ENCODE results near the gene CIBAR2. TPM values are rescaled to one million over a fixed set of nuclear protein-coding genes. Genes with fewer than 3 reads are reported as not detected.

CIBAR2 gene
- total and polyA plus RNA-seq, 2 experiments from 2014 or later: not detected

GRCh38 chr16:85072076-85072860, 40.0 kb downstream of the CIBAR2 start:
- Histone ChIP-seq H3K4me3 (no peak overlapping the region), H2AFZ (no peak overlapping the region), H3K36me3 (ENCODE audit: insufficient read depth) (no peaks in the 10 kb centered on the region), H3F3A (replicated peaks; ENCODE audit: low read depth) (no peaks in the 10 kb centered on the region), H3K4me2 (no peak overlapping the region), H3K79me2 (replicated peaks; ENCODE audit: insufficient read depth) (no peaks in the 10 kb centered on the region), H3K4me1 (ENCODE audit: insufficient read depth) (no peaks in the 10 kb centered on the region; the same call in 1 of the 2 replicates), H3K27ac (ENCODE audit: low read depth) (no peak overlapping the region), H4K20me1 (replicated peaks; ENCODE audit: insufficient read depth) (no peaks in the 10 kb centered on the region), H3K27me3 (ENCODE audit: insufficient read depth) (no peaks in the 10 kb centered on the region), H3K9me2 (ENCODE audit: insufficient read depth) (no peaks in the 10 kb centered on the region)
- TF ChIP-seq NANOG (IDR thresholded peaks at IDR 0.05; ENCODE audit: borderline replicate concordance): no peak
- TF ChIP-seq CREB1 (CRISPR knock-in tag; IDR thresholded peaks at IDR 0.05; ENCODE audit: low read depth): no peak
- TF ChIP-seq JUNB (IDR thresholded peaks at IDR 0.05; ENCODE audit: unreplicated experiment): no peak
- TF ChIP-seq ZNF114 (CRISPR knock-in tag; IDR thresholded peaks at IDR 0.05): no peak
- TF ChIP-seq STAT1 (IDR thresholded peaks at IDR 0.05; ENCODE audit: unreplicated experiment): no peak
- ATAC-seq: no peak
- Mint-ChIP-seq H3K9me3 (no peaks in the 10 kb centered on the region), H3K36me3 (ENCODE audit: low read depth) (peaks cover 4% of the 10 kb centered on the region; the same call in 1 of the 3 replicates), H3K27me3 (ENCODE audit: insufficient read depth, low read depth, poor library complexity) (peaks cover 14% of the 10 kb centered on the region), H3K4me3 (no peak overlapping the region), H3K4me1 (peaks cover 11% of the 10 kb centered on the region), H3K27ac (no peak overlapping the region)
- DNase-seq (ENCODE audit: low spot score): no peak

GRCh38 chr16:85069171-85069570, 43.1 kb downstream of the CIBAR2 start:
- Histone ChIP-seq H3K27ac (ENCODE audit: low read depth) (no peak overlapping the region), H4K20me1 (replicated peaks; ENCODE audit: insufficient read depth) (no peaks in the 10 kb centered on the region), H3F3A (replicated peaks; ENCODE audit: low read depth) (no peaks in the 10 kb centered on the region), H3K4me1 (ENCODE audit: insufficient read depth) (no peaks in the 10 kb centered on the region; the same call in 1 of the 2 replicates), H3K36me3 (ENCODE audit: insufficient read depth) (no peaks in the 10 kb centered on the region), H3K4me2 (no peak overlapping the region), H3K9me2 (ENCODE audit: insufficient read depth) (no peaks in the 10 kb centered on the region), H3K4me3 (no peak overlapping the region), H3K27me3 (ENCODE audit: insufficient read depth) (no peaks in the 10 kb centered on the region), H2AFZ (no peak overlapping the region), H3K79me2 (replicated peaks; ENCODE audit: insufficient read depth) (no peaks in the 10 kb centered on the region)
- H3K9me3 Mint-ChIP-seq: no peaks in the 10 kb centered on the region
- no peak overlapping the region for H3K4me3 Mint-ChIP-seq
- no peak overlapping the region for H3K27ac Mint-ChIP-seq
- no peaks in the 10 kb centered on the region for H3K36me3 Mint-ChIP-seq (ENCODE audit: low read depth)
- peaks cover 3% of the 10 kb centered on the region; the same call in 2 of the 3 replicates for H3K4me1 Mint-ChIP-seq
- no peak for ATAC-seq
- H3K27me3 Mint-ChIP-seq (ENCODE audit: insufficient read depth, low read depth, poor library complexity): peaks cover 7% of the 10 kb centered on the region
- no peak for DNase-seq (ENCODE audit: low spot score)
- TF ChIP-seq EZH2phosphoT487 (IDR thresholded peaks at IDR 0.05; ENCODE audit: unreplicated experiment) (no peak), ZNF114 (CRISPR knock-in tag; IDR thresholded peaks at IDR 0.05) (no peak), ZNF331 (CRISPR knock-in tag; IDR thresholded peaks at IDR 0.05; ENCODE audit: low read depth) (no peak), NANOG (IDR thresholded peaks at IDR 0.05; ENCODE audit: borderline replicate concordance) (no peak), STAT1 (IDR thresholded peaks at IDR 0.05; ENCODE audit: unreplicated experiment) (no peak)

DNA sequence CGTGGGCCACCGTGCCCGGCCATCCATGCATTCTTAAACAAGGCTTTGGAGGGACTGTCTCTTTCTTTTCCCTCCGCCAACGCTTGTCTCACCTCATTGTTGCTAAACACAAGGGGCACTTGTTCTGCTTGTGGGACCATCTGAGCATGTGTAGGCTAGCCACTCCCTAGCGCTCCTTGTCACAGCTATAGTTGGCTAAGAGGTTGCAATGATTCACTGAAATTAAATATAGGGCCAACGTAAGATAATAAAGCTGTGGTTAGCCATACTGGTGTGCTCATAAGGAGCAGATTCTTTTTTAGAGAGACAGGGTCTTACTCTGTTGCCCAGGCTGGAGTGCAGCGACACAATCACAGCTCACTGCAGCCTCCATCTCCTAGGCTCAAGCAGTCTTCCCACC, 43.5 kb downstream of the CIBAR2 start:
- H3K36me3 ChIP-seq (ENCODE audit: insufficient read depth): no peaks in the 10 kb centered on the region
- Mint-ChIP-seq H3K9me3 (no peaks in the 10 kb centered on the region), H3K36me3 (ENCODE audit: low read depth) (no peaks in the 10 kb centered on the region), H3K27ac (no peak overlapping the region), H3K4me1 (peaks cover 5% of the 10 kb centered on the region), H3K4me3 (no peak overlapping the region), H3K27me3 (ENCODE audit: insufficient read depth, low read depth, poor library complexity) (peaks cover 9% of the 10 kb centered on the region)
- H3K4me2 ChIP-seq: no peak overlapping the region
- DNase-seq (ENCODE audit: low spot score) (no peak), ATAC-seq (no peak)
- H4K20me1 ChIP-seq (replicated peaks; ENCODE audit: insufficient read depth): no peaks in the 10 kb centered on the region
- no peak overlapping the region for H2AFZ ChIP-seq
- H3F3A ChIP-seq (replicated peaks; ENCODE audit: low read depth): no peaks in the 10 kb centered on the region
- no peak overlapping the region for H3K4me3 ChIP-seq
- no peaks in the 10 kb centered on the region for H3K27me3 ChIP-seq (ENCODE audit: insufficient read depth)
- no peaks in the 10 kb centered on the region for H3K9me2 ChIP-seq (ENCODE audit: insufficient read depth)
- peaks cover under 1% of the 10 kb centered on the region for H3K4me1 ChIP-seq (ENCODE audit: insufficient read depth)
- no peak overlapping the region for H3K27ac ChIP-seq (ENCODE audit: low read depth)
- H3K79me2 ChIP-seq (replicated peaks; ENCODE audit: insufficient read depth): no peaks in the 10 kb centered on the region
- no peak for TF ChIP-seq NANOG (IDR thresholded peaks at IDR 0.05; ENCODE audit: borderline replicate concordance)
- no peak for TF ChIP-seq ETS1 (IDR thresholded peaks at IDR 0.05)
- TF ChIP-seq, protein P1, sequence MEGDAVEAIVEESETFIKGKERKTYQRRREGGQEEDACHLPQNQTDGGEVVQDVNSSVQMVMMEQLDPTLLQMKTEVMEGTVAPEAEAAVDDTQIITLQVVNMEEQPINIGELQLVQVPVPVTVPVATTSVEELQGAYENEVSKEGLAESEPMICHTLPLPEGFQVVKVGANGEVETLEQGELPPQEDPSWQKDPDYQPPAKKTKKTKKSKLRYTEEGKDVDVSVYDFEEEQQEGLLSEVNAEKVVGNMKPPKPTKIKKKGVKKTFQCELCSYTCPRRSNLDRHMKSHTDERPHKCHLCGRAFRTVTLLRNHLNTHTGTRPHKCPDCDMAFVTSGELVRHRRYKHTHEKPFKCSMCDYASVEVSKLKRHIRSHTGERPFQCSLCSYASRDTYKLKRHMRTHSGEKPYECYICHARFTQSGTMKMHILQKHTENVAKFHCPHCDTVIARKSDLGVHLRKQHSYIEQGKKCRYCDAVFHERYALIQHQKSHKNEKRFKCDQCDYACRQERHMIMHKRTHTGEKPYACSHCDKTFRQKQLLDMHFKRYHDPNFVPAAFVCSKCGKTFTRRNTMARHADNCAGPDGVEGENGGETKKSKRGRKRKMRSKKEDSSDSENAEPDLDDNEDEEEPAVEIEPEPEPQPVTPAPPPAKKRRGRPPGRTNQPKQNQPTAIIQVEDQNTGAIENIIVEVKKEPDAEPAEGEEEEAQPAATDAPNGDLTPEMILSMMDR (conservative IDR thresholded peaks at IDR 0.05; ENCODE audit: low read depth in 2 of 2): no peak
- no peak for TF ChIP-seq EZH2phosphoT487 (IDR thresholded peaks at IDR 0.05; ENCODE audit: unreplicated experiment)
- TF ChIP-seq ZNF114 (CRISPR knock-in tag; IDR thresholded peaks at IDR 0.05): no peak
- TF ChIP-seq STAT1 (IDR thresholded peaks at IDR 0.05; ENCODE audit: unreplicated experiment): no peak
- no peak for TF ChIP-seq EZH2 (IDR thresholded peaks at IDR 0.05; ENCODE audit: low read depth, unreplicated experiment)
- TF ChIP-seq, protein P2, sequence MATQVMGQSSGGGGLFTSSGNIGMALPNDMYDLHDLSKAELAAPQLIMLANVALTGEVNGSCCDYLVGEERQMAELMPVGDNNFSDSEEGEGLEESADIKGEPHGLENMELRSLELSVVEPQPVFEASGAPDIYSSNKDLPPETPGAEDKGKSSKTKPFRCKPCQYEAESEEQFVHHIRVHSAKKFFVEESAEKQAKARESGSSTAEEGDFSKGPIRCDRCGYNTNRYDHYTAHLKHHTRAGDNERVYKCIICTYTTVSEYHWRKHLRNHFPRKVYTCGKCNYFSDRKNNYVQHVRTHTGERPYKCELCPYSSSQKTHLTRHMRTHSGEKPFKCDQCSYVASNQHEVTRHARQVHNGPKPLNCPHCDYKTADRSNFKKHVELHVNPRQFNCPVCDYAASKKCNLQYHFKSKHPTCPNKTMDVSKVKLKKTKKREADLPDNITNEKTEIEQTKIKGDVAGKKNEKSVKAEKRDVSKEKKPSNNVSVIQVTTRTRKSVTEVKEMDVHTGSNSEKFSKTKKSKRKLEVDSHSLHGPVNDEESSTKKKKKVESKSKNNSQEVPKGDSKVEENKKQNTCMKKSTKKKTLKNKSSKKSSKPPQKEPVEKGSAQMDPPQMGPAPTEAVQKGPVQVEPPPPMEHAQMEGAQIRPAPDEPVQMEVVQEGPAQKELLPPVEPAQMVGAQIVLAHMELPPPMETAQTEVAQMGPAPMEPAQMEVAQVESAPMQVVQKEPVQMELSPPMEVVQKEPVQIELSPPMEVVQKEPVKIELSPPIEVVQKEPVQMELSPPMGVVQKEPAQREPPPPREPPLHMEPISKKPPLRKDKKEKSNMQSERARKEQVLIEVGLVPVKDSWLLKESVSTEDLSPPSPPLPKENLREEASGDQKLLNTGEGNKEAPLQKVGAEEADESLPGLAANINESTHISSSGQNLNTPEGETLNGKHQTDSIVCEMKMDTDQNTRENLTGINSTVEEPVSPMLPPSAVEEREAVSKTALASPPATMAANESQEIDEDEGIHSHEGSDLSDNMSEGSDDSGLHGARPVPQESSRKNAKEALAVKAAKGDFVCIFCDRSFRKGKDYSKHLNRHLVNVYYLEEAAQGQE (IDR thresholded peaks at IDR 0.05; ENCODE audit: unreplicated experiment): no peak
- no peak for TF ChIP-seq JUNB (IDR thresholded peaks at IDR 0.05; ENCODE audit: unreplicated experiment)
